ENCODE results near the gene FAM151A.

The FAM151A gene

GRCh38 chr1:54599211-54599823, 24.0 kb downstream of the FAM151A start:
- Histone ChIP-seq H3K4me3 (ENCODE audit: low read depth, low read length) (no peak overlapping the region), H3K27me3 (ENCODE audit: control insufficient read depth, insufficient read depth, low read length) (no peaks in the 10 kb centered on the region), H3K79me2 (no peaks in the 10 kb centered on the region), H3K4me2 (ENCODE audit: low read length) (no peak overlapping the region), H2AFZ (no peak overlapping the region), H3K36me3 (ENCODE audit: control insufficient read depth, insufficient read depth, low read length) (no peaks in the 10 kb centered on the region), H3K27ac (no peak overlapping the region), H3K9me3 (ENCODE audit: control insufficient read depth, low read length) (no peaks in the 10 kb centered on the region), H3K4me1 (no peaks in the 10 kb centered on the region), H3K9ac (no peak overlapping the region)
- TF ChIP-seq CTCF (IDR thresholded peaks at IDR 0.05) = no peak

- Histone ChIP-seq H3K36me3 (ENCODE audit: control insufficient read depth, insufficient read depth, low read length) (no peaks in the 10 kb centered on the region), H3K4me1 (no peaks in the 10 kb centered on the region), H3K27me3 (ENCODE audit: control insufficient read depth, insufficient read depth, low read length) (no peaks in the 10 kb centered on the region), H2AFZ (no peak overlapping the region), H3K9ac (no peak overlapping the region), H3K9me3 (ENCODE audit: control insufficient read depth, low read length) (no peaks in the 10 kb centered on the region), H3K27ac (no peak overlapping the region), H3K4me3 (ENCODE audit: low read depth, low read length) (no peak overlapping the region), H3K4me2 (ENCODE audit: low read length) (no peak overlapping the region), H3K79me2 (no peaks in the 10 kb centered on the region)
- TF ChIP-seq CTCF (IDR thresholded peaks at IDR 0.05) = no peak
These were observed 25.8 kb downstream of the FAM151A start for GRCh38 chr1:54597455-54598030.

DNA sequence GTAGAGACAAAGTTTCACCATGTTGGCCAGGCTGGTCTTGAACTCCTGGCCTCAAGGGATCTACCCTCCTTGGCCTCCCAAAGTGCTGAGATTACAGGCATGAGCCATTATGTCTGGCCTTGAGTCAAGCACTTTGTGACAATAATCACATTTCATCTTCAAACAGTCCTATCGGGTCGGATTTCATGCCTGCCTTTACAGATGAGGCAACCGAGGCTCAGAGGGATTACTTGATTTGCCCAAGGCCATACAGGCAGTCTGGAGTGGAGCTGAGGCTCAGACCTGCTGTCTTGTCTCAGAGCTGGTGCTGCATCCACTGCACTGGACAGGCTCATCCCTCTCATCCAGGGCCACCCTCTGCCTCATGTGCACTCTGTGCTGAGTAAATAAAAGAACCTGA, 26.6 kb downstream of the FAM151A start:
- Histone ChIP-seq H3K27ac (no peak overlapping the region), H3K27me3 (ENCODE audit: control insufficient read depth, insufficient read depth, low read length) (no peaks in the 10 kb centered on the region), H2AFZ (no peak overlapping the region), H3K9ac (no peak overlapping the region), H3K4me2 (ENCODE audit: low read length) (no peak overlapping the region), H3K9me3 (ENCODE audit: control insufficient read depth, low read length) (no peaks in the 10 kb centered on the region), H3K79me2 (no peaks in the 10 kb centered on the region), H3K36me3 (ENCODE audit: control insufficient read depth, insufficient read depth, low read length) (no peaks in the 10 kb centered on the region), H3K4me1 (no peaks in the 10 kb centered on the region), H3K4me3 (ENCODE audit: low read depth, low read length) (no peak overlapping the region)
- TF ChIP-seq CTCF (IDR thresholded peaks at IDR 0.05) = no peak

- Histone ChIP-seq H3K36me3 (ENCODE audit: control insufficient read depth, insufficient read depth, low read length) (no peaks in the 10 kb centered on the region), H3K27me3 (ENCODE audit: control insufficient read depth, insufficient read depth, low read length) (no peaks in the 10 kb centered on the region), H3K4me2 (ENCODE audit: low read length) (no peak overlapping the region), H3K27ac (no peak overlapping the region), H3K79me2 (no peaks in the 10 kb centered on the region), H3K4me1 (no peaks in the 10 kb centered on the region), H2AFZ (no peak overlapping the region), H3K9me3 (ENCODE audit: control insufficient read depth, low read length) (no peaks in the 10 kb centered on the region), H3K4me3 (ENCODE audit: low read depth, low read length) (no peak overlapping the region), H3K9ac (no peak overlapping the region)
- TF ChIP-seq CTCF (IDR thresholded peaks at IDR 0.05) = no peak
These were observed 27.3 kb downstream of the FAM151A start for GRCh38 chr1:54595956-54596498.

DNA sequence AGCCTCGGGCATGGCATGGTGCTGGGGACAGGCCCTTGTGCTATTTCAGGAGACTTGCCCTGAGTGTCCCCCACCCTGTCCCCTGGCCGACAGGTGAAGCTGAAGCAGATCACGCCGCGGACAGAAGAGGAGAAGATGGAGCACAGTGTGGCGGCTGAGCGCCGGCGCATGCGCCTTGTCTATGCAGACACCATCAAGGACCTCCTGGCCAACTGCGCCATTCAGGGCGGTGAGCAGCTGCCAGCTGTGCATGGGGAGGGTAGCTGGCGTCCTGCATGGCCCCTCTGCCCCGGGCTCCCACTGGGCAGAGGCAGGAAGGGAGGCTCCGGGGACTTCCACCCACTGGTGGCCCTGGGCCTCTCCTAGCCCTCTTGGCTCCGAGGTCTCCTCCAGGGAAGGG, 28.9 kb downstream of the FAM151A start:
- no peaks in the 10 kb centered on the region for H3K79me2 ChIP-seq
- H2AFZ ChIP-seq = no peak overlapping the region
- H3K27me3 ChIP-seq (ENCODE audit: control insufficient read depth, insufficient read depth, low read length) = no peaks in the 10 kb centered on the region
- no peaks in the 10 kb centered on the region for H3K9me3 ChIP-seq (ENCODE audit: control insufficient read depth, low read length)
- no peak overlapping the region for H3K4me3 ChIP-seq (ENCODE audit: low read depth, low read length)
- H3K36me3 ChIP-seq (ENCODE audit: control insufficient read depth, insufficient read depth, low read length) = no peaks in the 10 kb centered on the region
- H3K27ac ChIP-seq = no peak overlapping the region
- no peak overlapping the region for H3K9ac ChIP-seq
- H3K4me1 ChIP-seq = no peaks in the 10 kb centered on the region
- TF ChIP-seq CTCF (IDR thresholded peaks at IDR 0.05) = no peak
- no peak overlapping the region for H3K4me2 ChIP-seq (ENCODE audit: low read length)

Measured in parathyroid adenoma (tissue), 2 donors.